HG03342 (cell line): Measurements from ENCODE around the gene RTL9.

Source experiments
- ATAC-seq: cut with Tn5 transposase; IDR thresholded peaks from one replicate; pipeline ENCODE4 v1.9.1; 2021; ENCODE audit warnings: mild to moderate bottlenecking, moderate library complexity; ENCODE audit not compliant: unreplicated experiment

The RTL9 gene

DNA sequence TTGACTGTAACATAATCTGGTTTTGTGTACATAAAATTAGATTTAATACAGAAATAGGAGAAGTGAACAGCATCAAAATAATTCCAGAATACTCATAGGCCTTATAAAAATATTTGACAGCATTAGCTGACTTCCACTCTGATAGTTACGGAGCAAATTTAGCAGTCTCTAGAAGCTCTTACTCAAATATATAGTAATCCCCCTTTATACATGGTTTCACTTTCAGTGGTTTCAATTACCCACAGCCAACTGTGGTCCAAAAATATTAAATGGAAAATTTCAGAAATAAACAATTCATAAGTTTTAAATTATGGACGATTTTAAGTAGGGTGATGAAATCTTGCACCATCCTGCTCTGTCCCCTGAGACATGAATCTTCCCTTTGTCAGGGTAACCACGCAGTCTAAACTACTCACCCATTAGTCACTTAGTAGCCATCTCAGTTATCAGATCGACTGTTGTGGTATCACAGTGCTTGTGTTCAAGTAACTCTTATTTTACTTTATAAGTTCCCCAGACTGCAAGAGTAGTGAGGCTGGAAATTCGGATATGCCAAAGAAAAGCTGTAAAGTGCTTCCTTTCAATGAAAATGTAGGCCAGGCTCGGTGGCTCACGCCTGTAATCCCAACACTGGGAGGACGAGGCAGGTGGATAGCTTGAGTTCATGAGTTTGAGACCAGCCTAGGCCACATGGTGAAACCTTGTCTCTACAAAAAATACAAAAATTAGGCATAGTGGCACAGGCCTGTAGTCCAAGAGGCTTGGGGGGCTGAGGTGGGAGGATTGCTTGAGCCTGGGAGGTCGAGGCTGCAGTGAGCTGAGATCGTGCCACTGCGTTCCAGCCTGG lies 17.2 kb upstream of the RTL9 start:
- peak; percentile 88 for ATAC-seq

DNA sequence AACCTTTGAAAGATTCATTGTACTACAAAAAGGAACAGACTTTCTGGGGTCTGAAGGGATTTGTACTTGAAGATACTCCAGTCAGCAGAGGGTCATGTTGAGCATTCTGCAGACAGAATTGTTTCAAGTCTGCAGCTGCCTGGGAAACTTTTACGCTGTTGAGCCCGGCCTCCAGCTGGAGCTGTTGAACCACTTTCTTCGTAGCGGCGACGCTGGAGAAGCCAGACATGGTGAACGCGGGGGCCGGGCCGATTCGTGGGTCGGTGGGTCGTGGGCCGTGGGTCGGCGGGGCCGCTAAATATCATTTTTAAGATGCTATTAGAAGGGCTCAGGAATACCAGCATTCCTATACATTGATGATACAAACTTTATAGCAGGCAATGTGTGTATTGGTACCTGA lies 12.0 kb upstream of the RTL9 start:
- no peak for ATAC-seq

DNA sequence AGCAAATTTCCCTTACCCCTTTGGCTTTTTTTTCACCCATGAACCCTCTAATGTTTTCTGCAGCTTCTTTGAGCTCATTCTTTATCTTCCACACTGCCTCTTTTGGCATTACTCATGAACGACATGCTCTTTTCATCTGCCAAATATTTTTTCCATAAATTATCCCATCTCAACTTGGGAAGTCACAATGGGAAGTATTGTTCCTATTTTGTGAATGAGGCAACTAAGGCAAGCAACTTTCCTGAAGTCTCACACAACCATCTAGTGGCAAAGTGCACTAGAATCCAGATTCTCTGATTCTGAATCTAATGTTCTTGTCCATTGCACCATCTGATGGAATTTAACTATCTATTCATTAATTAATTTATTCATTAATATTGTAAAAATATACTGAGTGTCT lies 625 bp downstream of the RTL9 start:
- ATAC-seq, result no peak

DNA sequence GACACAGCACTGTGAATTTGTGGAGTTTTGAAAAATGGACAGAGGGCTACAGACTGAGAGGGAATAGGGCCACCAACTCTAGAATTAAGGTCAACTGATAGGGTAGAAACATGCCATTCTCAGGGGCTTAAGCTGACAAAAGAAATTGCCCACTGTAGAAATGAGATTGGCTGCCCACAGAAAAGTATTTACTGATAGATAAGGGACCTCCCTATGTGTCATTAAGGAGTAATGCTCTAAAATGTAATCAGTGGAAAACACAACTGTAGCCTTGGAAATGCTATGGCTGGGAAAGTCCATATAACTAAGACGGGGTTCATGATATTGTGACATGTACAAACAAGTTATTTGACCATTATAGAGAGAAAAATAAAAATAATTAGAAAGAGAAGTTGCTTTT lies 4.6 kb downstream of the RTL9 start:
- no peak for ATAC-seq

DNA sequence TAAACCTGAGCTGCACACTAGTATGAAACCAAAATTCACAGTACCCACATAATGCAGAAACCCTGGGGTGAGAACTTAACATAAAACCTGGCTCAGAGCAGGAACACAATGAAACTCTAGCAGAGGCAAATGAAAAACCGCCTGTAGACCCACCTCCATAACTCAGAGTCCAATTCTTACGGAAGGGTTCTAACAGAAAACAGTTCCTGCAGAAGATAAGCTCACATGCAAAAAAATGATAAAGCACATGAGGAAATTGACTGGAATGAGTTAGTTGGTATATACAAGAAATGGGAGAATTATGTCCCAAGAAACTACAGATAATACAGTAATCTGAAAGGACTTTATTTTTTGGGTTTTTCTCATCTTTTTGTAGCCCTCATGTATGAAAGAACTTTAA lies 14.7 kb downstream of the RTL9 start:
- no peak for ATAC-seq

DNA sequence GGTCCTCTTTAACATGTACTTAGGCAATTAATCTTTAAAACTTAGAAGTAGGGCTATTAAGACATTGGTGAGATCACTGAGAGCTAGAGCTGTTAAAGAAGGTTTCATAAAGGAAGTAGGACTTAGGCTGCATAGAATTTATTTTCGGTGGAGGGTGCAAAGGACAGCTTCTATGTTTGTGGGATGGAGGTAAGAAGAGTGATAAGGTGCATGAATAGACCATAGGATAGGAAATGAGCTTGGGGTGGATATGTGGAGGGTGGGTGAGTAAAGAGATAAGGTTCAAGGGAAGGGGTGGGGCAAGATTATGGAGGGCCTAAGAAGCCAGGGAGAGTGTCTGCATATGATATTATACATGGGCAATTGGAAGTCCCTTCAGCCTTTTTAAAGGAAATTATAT lies 15.9 kb downstream of the RTL9 start:
- no peak for ATAC-seq

DNA sequence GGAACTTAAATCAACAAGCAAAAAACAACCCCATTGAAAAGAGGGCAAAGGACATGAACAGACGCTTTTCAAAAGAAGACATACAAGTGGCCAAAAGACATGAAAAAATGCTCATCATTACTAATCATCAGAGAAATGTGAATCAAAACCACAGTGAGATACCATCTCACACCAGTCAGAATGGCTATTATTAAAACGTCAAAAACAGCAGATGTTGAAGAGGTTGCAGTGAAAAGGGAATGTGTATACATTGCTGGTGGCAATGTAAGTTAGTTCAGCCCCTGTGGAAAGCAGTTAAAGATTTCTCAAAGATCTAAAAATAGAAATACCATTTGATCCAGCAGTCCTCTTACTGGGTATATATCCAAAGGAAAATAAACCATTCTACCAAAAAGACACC lies 22.6 kb downstream of the RTL9 start:
- ATAC-seq, result no peak

DNA sequence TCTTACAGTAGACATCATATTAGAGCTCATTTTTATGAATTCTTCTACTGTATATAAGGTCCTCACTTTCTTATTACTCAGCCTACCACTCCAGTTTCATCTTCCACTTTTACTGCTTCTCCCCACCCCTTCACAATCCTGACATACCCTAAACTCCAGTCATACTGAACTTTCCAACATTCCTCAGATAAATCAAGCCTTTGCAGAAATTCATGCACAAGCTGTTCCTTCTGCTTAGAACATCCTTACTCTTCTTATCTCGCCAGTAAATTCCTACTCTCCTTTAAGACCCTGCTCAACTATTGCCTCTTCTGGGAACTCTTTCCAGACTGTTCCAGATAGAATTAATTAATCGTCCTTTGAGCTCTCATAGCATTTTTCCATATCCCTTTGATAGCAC lies 24.8 kb downstream of the RTL9 start:
- no peak for ATAC-seq

DNA sequence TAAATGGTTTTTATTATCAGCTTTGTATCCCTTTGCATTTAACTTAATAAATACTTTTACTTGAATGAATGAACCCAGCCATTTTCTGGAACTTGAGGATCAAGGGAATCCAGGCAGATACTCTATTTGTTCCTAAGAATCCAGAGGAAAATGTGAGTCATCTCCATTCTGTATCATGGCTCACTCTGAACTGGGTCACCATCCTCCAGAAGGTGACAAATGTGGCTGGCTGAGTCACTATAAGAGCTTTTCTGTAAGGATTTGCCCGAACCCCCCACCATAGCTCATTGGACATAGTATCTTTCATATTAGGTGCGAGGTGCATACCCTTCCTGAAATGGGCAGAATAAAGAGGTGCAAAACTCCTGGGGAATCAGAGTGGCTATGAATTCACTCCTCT lies 25.8 kb downstream of the RTL9 start:
- ATAC-seq, result no peak

DNA sequence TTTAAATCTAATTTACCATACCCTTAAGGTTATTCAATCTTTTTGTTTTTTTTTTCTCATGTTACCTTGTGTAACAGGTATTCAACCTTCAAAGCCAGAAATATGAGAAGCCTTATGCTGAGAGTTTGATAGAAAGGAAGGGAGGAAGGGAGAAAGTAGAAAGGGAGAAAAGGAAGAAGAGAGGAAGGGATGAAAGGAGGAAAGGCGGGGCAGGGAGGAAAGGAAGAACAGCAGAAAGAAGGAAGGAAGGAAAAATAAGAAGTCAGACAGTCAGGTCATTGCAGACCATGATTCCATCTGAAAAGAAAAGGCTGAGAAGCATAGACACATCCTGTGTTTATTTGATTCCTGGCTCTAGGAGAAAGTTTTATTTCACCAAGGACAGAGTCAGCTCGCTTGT lies 30.9 kb downstream of the RTL9 start:
- ATAC-seq, result no peak

DNA sequence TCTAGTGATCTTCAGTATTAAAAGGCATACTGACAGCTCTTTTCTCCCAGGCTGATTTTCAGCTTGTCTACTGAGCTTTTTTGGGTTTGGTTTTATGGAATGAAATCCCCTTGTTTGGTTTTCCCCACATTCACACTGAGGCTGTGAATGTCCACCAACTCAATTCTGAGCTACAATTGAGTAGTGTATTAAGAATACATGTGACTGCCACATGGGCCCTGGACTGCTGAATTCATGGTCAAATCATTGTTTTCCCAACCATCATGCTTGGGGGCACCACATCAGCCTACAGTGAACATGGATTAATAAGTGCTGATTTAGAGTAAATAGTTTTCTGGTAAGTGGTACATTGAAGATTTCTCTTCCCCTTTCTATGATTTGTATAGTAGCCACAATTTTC lies 32.4 kb downstream of the RTL9 start:
- no peak for ATAC-seq

DNA sequence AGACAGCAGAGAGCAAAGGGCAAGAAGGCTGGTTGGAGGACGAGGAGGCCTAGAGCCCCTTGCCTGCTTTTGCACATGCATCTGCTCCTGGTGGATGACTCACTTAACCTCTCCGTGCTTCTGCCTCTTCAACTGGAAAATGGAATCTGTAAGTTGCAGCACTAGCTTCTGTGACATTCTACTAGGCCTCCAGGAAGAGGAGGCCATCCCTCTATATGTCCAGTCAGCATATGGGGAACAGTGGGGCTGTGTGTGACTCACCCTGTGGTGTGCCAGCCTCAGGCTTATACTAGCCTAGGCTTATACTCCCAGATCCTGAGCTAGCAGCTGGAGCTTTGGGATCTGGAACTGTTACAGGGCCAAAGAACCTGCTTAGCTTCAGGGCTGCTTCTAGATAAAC lies 36.0 kb downstream of the RTL9 start:
- no peak for ATAC-seq

DNA sequence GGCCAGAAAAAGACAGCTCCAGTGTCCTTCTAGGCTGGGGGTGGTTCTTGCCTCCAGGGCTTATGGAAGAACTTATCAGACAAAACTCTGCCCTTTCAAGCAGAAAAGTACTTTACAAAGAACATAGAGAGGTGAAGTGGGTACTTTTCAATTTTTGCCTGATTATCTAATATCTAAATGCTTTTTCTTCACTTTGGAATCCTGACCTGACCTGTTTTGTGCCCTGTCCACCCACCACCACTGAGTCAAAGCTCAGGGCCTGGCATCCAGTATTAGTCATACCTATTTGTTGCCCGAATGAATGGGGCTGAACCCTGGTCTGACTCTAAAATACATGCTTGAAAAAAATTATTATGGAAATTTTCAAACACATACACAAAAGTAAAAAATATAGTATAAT lies 37.2 kb downstream of the RTL9 start:
- ATAC-seq, result no peak

DNA sequence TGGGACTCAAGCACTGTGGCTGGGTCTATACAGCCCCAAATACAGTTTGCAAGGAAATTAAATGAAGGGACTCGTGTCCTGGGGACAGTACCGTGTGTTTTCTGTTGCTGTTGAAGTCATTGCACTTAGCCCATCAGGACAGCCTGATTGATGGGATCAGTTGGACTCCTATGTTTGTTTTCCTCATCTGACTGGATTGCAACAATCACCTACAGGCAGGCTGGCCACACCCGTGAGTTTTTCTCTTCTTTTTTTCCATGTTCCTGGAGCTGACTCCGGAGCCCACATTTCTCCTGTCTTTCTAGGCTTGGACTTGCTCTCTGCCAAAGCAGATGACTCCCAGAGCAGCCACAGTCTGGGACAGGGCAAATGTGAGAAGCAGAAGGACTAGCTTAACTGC lies 38.1 kb downstream of the RTL9 start:
- no peak for ATAC-seq

DNA sequence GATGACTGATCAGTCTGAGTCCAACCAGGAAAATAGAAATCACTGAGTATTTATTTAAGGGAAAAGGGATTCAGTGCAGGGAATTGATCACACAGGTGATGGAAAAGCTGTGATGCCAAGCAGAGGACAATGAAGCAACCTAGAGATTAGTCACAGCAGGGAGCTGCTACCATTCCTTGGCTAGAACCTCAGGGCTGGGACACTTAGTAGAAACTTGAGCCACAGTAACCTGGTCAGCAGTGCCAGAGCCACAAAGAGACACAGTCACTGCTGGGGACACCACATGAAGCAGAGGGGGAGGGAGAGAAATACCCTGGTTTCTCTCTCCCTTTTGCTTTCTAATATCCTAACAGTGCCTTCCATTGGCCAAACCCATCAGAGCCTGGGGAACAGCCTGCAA lies 38.7 kb downstream of the RTL9 start:
- ATAC-seq, result no peak

DNA sequence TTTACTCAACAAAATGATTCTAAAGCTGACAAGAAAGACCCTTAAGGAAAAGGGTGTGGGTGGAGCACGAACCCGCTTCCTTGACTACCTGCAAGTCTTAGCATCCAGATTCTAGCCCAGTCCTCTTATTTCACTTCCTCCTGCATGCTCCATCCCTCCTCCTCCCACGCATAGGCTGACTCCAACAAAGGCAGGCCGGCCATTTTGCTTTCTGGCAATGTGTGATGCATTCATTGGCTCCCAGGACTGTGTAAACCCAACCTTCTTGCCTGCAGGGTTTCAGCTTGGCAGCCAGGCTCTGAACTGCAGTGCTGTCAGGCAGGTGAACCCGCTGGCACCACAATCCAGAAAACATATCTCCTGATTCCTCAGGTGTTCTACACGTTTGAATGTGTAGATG lies 39.3 kb downstream of the RTL9 start:
- ATAC-seq, result no peak

DNA sequence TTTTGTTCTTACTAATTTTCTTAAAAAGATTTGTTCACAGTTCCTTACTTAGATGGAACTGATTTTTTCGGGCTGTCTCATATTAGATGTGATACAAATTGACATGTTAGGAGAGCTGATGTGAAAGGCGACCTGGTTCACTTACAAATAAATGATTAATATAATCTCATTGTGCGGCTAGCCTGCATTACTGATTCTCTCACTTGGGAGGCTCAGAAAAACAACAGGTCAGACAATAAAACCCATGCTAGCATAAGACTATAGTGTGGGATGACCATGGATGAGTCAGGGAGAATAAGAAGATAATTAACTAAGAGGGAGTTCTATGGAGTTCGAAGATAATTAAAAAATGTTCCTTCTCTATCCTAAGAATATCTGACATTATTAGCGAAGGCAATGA lies 40.8 kb downstream of the RTL9 start:
- ATAC-seq, result no peak

DNA sequence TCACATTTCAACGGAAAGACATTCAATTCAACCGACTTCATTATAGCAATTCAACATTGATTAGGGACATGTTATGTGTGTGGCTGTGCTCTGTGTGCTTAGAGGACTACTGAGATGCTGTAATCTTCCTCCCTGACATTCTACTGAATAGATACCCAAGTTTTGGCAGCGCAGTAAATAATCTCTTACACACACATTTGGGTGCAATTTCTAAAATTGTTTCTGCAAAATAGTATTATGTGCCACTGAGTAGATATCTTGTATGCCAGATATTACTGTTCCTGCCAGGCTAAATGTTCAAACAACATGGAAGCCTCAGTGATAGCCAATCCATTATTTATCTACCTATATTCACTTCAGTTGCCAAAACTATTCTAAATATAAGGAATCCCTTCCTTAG lies 41.3 kb downstream of the RTL9 start:
- no peak for ATAC-seq

DNA sequence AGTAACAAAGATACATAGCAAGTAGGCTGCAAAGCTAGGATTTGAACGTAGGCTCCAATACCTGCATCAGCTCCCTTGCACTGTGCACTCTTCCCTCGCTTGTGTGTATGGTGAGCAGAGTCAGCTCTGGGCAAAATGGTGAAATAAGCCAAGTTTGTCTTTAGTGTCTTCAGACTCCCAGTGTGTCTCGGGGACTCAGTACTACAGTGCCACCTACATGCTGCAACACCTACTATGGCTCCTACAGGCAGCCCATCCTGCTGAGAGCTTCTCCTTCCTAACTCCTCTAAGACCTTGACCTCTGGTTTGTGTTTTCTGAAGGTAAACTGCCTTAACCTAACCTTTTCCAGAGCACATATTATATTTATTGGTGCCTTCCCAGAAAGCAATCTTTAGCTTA lies 42.5 kb downstream of the RTL9 start:
- ATAC-seq, result no peak

DNA sequence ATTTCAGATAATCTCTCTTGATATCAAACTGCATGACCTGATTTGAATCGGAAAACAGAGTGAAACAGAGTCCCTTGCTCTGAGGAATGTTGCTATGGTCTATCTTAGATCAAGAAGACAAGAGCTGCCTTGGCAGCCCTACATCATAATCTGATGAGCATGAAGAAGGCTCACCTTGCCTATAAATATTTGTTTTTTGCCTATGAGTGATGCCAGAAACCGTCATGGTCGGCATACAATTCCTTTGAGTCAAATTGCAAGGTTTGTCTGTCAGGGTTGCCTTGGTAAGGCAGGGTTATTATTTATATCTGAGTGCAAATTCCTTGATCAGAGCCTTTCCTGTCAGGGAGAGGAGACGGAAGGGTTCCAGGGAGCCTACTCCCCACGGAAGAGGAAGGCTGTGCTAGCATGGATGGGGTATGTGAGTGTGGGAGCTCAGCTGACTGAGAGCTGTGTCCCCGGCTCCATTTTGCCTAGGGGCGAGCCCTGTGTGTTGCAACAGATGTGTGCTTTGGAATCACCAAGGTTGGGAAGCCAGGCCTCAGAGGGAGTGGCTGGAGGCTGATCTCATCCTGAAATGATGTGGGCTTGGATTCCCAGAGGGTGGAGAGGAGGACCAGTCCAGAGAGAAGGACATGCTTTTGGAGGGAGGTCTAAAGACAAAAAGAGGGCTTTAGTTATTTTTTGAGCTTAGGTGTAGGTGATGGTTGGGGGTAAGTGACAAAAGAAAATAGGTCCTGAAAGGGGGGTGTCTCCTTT lies 43.6 kb downstream of the RTL9 start:
- ATAC-seq, result no peak

DNA sequence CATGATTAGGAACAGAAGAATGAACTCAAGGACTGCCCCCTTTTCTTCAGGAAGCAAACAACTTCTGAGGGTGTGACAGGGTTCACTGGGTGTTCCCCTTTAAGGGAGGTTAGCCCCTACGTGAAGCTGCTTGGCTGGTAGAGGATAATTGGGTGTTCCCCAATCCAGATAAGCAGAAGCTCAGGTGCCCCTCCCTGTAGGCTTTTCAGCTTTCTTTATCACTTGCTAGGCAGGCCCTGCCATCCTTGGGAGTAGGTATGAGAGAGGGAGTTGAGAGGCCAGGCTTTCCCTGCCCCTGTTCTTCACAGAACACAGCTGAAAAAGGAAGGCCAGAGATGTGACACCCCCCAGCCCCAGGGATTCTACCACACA lies 44.2 kb downstream of the RTL9 start:
- no peak for ATAC-seq

DNA sequence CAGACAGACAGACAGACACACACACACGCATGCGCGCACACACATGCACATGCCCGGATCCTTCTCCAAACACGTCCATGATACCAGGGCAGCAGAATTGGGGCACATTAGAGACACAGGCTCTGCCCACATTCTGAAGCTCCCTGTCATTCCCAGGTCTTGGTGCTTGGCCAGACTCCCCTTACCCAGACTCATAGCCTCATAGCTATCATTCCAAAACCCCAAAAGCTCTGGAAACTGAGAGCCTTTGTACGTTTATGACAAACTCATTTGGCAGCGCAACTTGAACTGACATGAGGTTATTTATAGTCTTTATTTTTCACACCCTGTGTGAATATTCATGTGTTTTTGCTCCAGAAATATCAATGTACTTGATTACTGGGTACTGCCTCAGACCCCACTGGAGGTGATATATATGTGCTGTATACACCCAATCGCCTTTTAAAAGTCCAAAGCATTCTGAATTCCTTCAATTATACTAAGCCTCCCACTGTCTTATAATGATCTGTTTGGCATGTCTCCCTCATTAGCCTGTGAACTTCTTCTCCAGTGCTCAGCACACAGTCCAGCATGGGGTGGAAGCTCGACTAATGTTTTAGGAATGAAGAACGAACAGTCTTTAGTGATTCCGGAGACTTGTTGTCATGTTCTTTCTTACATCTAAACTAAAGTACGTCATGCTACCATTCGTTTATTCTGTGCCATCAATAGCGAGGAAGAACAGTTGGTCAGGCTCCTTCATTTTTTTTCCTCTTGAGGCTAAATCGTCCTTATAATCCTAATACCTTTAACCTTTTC lies 45.0 kb downstream of the RTL9 start:
- no peak for ATAC-seq
